ENCODE data around the gene C3orf22. TPM values are rescaled to one million over a fixed set of nuclear protein-coding genes. Genes with fewer than 3 reads are reported as not detected.

C3orf22 gene
- total RNA-seq, 1 donor from 2014 or later = not detected

DNA sequence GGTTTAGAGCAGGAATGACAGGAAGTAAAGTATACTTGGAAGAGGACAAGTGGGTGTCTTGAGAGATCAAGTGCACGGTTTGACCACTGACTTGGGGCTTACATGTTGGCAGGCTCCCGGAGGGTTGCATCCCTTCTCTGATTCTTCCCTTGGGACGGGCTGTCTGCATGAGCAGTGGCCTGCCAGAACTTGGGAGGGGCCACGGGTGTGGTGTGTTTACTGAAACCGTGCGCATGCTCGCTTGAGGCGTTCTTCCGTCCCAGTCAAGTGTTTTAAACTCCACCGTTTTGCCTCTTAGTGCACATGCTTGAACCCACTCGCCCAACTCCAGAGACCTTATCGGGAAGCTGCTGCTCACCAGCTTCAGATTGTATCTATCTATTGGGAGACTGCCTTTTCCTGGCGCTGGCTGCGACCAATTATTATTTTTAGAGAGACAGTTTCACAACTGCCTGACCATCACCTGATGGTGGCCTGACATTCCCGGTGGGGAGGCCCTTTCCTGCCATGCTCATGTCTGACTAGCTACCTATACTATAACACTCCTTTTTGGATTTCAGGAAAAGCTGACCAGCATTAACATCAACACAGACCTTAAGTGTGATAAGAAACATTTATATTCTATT, 14.9 kb upstream of the C3orf22 start:
- TF ChIP-seq, protein P1, sequence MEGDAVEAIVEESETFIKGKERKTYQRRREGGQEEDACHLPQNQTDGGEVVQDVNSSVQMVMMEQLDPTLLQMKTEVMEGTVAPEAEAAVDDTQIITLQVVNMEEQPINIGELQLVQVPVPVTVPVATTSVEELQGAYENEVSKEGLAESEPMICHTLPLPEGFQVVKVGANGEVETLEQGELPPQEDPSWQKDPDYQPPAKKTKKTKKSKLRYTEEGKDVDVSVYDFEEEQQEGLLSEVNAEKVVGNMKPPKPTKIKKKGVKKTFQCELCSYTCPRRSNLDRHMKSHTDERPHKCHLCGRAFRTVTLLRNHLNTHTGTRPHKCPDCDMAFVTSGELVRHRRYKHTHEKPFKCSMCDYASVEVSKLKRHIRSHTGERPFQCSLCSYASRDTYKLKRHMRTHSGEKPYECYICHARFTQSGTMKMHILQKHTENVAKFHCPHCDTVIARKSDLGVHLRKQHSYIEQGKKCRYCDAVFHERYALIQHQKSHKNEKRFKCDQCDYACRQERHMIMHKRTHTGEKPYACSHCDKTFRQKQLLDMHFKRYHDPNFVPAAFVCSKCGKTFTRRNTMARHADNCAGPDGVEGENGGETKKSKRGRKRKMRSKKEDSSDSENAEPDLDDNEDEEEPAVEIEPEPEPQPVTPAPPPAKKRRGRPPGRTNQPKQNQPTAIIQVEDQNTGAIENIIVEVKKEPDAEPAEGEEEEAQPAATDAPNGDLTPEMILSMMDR (conservative IDR thresholded peaks at IDR 0.05) = no peak
- no peak overlapping the region for H3K4me3 Mint-ChIP-seq
- H3K36me3 Mint-ChIP-seq = no peaks in the 10 kb centered on the region
- no peaks in the 10 kb centered on the region for H3K4me1 Mint-ChIP-seq (ENCODE audit: unreplicated experiment)
- no peaks in the 10 kb centered on the region for H3K9me3 Mint-ChIP-seq
- no peak for DNase-seq (ENCODE audit: extremely low spot score, unreplicated experiment)
- H3K27me3 Mint-ChIP-seq = no peaks in the 10 kb centered on the region
- no peak overlapping the region for H3K27ac Mint-ChIP-seq

DNA sequence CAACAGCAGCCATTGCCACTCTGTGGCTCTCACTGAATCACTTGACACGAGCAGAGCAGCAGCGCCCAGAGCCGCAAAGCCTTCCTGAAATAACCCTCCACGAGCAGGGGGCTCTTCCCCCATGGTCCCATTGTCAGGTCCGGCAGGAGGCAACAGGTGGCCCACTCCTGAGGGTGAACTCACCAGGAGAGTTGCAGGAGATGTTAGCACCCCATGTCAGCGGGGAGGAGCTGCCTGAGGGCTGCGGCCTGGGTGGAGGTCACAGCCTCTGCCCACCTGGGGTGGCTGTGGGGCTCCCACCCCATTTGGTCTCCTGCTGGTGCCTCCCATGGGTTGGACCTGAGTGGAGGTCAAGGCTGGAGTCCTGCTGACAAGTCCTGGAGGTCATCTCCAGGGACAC, 12.3 kb upstream of the C3orf22 start:
- H3K4me1 Mint-ChIP-seq (ENCODE audit: unreplicated experiment) = no peaks in the 10 kb centered on the region
- TF ChIP-seq, protein P1 (conservative IDR thresholded peaks at IDR 0.05) = no peak
- H3K9me3 Mint-ChIP-seq = no peaks in the 10 kb centered on the region
- no peaks in the 10 kb centered on the region for H3K27me3 Mint-ChIP-seq
- H3K36me3 Mint-ChIP-seq = no peaks in the 10 kb centered on the region
- H3K4me3 Mint-ChIP-seq = no peak overlapping the region
- H3K27ac Mint-ChIP-seq = no peak overlapping the region
- DNase-seq (ENCODE audit: extremely low spot score, unreplicated experiment) = no peak

DNA sequence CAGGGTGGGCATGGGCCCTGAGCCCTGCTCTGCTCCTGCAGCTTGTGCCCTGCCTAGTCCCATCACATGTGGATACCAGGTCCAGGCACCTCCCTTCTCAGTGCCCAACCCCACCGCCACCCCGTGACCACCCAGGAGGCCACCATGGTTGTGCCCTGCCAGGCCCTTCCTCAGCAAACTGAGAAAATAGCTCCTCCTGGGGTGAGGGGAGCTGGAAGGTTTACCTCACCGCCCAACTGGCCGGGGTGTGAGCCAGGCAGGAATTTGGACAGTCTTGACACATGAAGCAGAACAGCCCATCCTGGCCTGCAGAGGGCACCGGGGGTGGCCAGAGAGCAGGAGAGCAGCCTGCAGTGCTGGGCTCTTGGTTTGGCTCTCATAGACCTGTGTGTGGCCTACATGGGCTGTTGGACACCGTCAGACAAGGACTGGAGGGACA, 11.4 kb upstream of the C3orf22 start:
- peak; percentile 60 for DNase-seq (ENCODE audit: extremely low spot score, unreplicated experiment)
- no peaks in the 10 kb centered on the region for H3K36me3 Mint-ChIP-seq
- TF ChIP-seq, protein P1 (conservative IDR thresholded peaks at IDR 0.05) = no peak
- no peaks in the 10 kb centered on the region for H3K4me1 Mint-ChIP-seq (ENCODE audit: unreplicated experiment)
- no peaks in the 10 kb centered on the region for H3K9me3 Mint-ChIP-seq
- H3K27ac Mint-ChIP-seq = no peak overlapping the region
- H3K27me3 Mint-ChIP-seq = no peaks in the 10 kb centered on the region
- H3K4me3 Mint-ChIP-seq = no peak overlapping the region

DNA sequence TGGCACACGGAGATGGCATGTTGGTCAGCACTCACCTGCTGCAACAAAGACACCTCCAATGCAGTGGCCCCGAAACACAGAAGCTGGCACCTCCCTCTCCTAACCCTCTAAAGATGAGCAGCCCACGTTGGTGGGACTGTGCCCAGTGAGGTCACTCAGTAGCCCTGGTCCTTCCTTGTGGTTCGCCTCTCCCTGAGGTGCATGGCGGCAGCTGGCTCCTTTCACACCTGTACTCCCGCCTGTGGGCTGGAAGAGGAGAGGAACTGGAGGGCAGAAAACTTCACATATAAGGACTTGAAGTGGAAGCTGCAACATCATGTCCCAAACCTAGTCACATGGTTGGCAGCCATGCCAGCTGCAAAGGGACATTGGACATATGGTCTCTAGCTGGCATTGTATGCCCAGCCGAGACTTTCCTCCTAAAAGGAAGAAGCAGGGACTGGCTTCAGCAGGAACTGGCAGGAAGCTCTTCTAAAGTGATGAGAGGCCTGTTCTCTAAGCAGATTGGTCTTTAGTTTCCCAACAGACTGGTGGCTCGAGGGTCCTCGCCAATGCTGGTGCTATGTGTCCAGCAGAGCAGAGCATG, 10.8 kb upstream of the C3orf22 start:
- H3K9me3 Mint-ChIP-seq = no peaks in the 10 kb centered on the region
- H3K27me3 Mint-ChIP-seq = no peaks in the 10 kb centered on the region
- no peak overlapping the region for H3K4me3 Mint-ChIP-seq
- H3K27ac Mint-ChIP-seq = no peak overlapping the region
- TF ChIP-seq, protein P1 (conservative IDR thresholded peaks at IDR 0.05) = no peak
- H3K4me1 Mint-ChIP-seq (ENCODE audit: unreplicated experiment) = no peaks in the 10 kb centered on the region
- H3K36me3 Mint-ChIP-seq = no peaks in the 10 kb centered on the region
- DNase-seq (ENCODE audit: extremely low spot score, unreplicated experiment) = no peak

DNA sequence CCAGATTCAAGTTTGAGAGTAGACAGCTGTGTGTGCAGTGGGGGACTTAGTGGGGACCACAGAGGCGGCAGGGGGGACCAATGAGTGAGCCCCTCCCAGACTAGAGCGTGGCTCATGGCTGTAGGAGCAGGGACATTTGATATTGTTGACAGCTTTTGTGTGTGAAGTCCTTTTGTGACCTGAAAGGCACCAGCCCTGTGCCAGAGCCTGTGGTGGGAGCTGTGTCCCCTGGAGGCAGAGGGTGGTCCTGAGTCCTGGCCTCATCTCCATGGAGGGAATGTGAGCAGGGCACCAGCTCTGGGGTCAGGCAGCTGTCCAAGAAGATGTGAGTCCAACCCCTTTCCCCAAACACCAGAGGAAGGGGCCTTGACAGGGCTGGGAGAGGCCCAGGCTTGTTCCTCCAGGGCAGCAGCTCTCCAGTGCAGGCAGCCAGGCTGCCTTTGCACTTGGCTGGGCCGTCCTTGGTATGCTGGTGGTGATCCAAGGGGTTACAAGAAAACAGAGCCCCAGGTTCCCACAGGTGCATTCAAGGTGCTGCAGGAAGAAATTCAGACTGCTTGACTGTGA, 10.1 kb upstream of the C3orf22 start:
- H3K27me3 Mint-ChIP-seq = no peaks in the 10 kb centered on the region

More for the DNA sequence above, 10.1 kb upstream of the C3orf22 start:
- H3K36me3 Mint-ChIP-seq = no peaks in the 10 kb centered on the region
- no peak for DNase-seq (ENCODE audit: extremely low spot score, unreplicated experiment)
- TF ChIP-seq, protein P1 (conservative IDR thresholded peaks at IDR 0.05) = no peak
- H3K4me1 Mint-ChIP-seq (ENCODE audit: unreplicated experiment) = no peaks in the 10 kb centered on the region
- no peak overlapping the region for H3K4me3 Mint-ChIP-seq
- no peaks in the 10 kb centered on the region for H3K9me3 Mint-ChIP-seq
- no peak overlapping the region for H3K27ac Mint-ChIP-seq

All from type B pancreatic cell (in vitro differentiated cells).